ENCODE measurements around the gene NR2F1-AS1. TPM values are rescaled to one million over a fixed set of nuclear protein-coding genes. Genes with fewer than 3 reads are reported as not detected.

NR2F1-AS1 gene
- total and polyA plus RNA-seq, 2 experiments from 2014 or later: 0.59 to 4.5 TPM

DNA sequence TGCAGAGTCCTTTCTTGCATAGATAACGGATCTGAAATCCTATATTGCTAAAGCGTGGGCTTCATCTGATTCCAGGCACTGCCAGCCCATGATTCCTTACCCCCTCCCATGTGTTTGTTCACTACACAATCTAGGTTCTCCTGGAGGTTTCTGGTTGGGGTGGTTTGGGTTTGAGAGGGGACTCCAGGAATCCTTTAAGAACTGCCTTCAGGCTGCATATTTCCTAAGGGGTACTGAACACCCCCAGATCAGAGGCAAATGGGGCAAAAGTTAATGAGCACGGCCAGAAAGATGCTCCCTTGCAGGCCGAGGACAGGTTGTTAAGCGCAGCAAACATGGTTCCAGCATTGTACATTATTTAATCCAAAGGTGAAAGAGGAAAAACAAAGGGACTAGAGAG lies 11.9 kb upstream of the NR2F1-AS1 start:
- Histone ChIP-seq H4K20me1 (replicated peaks; ENCODE audit: insufficient read depth) (peaks cover 47% of the 10 kb centered on the region), H3K36me3 (ENCODE audit: insufficient read depth) (no peaks in the 10 kb centered on the region; the same call in 1 of the 2 replicates), H3K4me2 (peak overlapping the region; percentile 68; the same call in 1 of the 2 replicates), H3K4me1 (ENCODE audit: insufficient read depth) (peaks cover 37% of the 10 kb centered on the region), H3K9me2 (ENCODE audit: insufficient read depth) (no peaks in the 10 kb centered on the region), H3K4me3 (no peak overlapping the region), H3K79me2 (replicated peaks; ENCODE audit: insufficient read depth) (no peaks in the 10 kb centered on the region), H2AFZ (no peak overlapping the region), H3F3A (replicated peaks; ENCODE audit: low read depth) (peaks cover 51% of the 10 kb centered on the region), H3K27me3 (ENCODE audit: insufficient read depth) (peaks cover 100% of the 10 kb centered on the region), H3K27ac (ENCODE audit: low read depth) (no peak overlapping the region)
- Mint-ChIP-seq H3K4me3 (no peak overlapping the region), H3K36me3 (ENCODE audit: low read depth) (no peaks in the 10 kb centered on the region; the same call in 2 of the 3 replicates), H3K9me3 (peaks cover 4% of the 10 kb centered on the region; the same call in 2 of the 3 replicates), H3K4me1 (peaks cover 35% of the 10 kb centered on the region), H3K27me3 (ENCODE audit: insufficient read depth, low read depth, poor library complexity) (peaks cover 40% of the 10 kb centered on the region), H3K27ac (no peak overlapping the region)
- DNase-seq (ENCODE audit: low spot score) (no peak), ATAC-seq (no peak)
- no peak for TF ChIP-seq ZNF331 (CRISPR knock-in tag; IDR thresholded peaks at IDR 0.05; ENCODE audit: low read depth)
- TF ChIP-seq EZH2 (IDR thresholded peaks at IDR 0.05; ENCODE audit: low read depth, unreplicated experiment): peak; percentile 63

DNA sequence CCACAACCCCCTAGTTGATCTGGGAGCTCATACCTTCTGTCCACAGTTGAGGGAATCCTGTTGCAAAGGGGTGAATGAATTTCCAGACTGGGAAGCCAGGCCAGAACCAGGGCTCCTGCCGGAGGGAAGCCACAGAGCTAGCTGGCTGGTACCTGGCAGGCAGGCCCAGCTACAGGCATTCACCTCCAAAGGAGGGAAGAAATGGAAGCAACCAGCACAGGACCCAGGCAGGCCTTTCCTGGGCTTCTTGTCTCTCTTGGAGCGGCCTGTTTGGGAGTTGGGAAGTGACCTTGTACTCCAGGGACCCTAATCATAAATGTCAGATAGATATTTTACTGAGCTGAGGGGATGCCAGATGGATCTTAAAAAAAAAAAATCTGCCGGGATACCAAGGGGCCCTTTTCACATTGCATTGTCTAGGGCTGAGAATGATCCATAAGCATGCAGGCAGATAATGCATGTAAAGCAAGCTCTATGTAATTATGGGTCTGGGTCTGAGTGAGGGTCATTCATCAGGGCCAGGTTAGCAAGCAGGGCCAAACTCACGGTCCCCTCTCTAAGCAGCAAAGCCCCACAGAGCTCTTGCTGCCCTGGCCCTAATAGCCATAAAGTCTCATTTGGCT lies 10.4 kb upstream of the NR2F1-AS1 start:
- Histone ChIP-seq H3K4me3 (no peak overlapping the region), H3K27ac (ENCODE audit: low read depth) (no peak overlapping the region)
- H3K4me1 Mint-ChIP-seq: peaks cover 37% of the 10 kb centered on the region
- no peak for TF ChIP-seq CREB1 (CRISPR knock-in tag; IDR thresholded peaks at IDR 0.05; ENCODE audit: low read depth)
- no peak for TF ChIP-seq STAT1 (IDR thresholded peaks at IDR 0.05; ENCODE audit: unreplicated experiment)
- TF ChIP-seq, protein P1, sequence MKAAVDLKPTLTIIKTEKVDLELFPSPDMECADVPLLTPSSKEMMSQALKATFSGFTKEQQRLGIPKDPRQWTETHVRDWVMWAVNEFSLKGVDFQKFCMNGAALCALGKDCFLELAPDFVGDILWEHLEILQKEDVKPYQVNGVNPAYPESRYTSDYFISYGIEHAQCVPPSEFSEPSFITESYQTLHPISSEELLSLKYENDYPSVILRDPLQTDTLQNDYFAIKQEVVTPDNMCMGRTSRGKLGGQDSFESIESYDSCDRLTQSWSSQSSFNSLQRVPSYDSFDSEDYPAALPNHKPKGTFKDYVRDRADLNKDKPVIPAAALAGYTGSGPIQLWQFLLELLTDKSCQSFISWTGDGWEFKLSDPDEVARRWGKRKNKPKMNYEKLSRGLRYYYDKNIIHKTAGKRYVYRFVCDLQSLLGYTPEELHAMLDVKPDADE (IDR thresholded peaks at IDR 0.05): no peak
- TF ChIP-seq ZNF114 (CRISPR knock-in tag; IDR thresholded peaks at IDR 0.05): no peak
- no peak for TF ChIP-seq NANOG (IDR thresholded peaks at IDR 0.05; ENCODE audit: borderline replicate concordance)
- no peak for TF ChIP-seq EZH2 (IDR thresholded peaks at IDR 0.05; ENCODE audit: low read depth, unreplicated experiment)
- TF ChIP-seq, protein P2, sequence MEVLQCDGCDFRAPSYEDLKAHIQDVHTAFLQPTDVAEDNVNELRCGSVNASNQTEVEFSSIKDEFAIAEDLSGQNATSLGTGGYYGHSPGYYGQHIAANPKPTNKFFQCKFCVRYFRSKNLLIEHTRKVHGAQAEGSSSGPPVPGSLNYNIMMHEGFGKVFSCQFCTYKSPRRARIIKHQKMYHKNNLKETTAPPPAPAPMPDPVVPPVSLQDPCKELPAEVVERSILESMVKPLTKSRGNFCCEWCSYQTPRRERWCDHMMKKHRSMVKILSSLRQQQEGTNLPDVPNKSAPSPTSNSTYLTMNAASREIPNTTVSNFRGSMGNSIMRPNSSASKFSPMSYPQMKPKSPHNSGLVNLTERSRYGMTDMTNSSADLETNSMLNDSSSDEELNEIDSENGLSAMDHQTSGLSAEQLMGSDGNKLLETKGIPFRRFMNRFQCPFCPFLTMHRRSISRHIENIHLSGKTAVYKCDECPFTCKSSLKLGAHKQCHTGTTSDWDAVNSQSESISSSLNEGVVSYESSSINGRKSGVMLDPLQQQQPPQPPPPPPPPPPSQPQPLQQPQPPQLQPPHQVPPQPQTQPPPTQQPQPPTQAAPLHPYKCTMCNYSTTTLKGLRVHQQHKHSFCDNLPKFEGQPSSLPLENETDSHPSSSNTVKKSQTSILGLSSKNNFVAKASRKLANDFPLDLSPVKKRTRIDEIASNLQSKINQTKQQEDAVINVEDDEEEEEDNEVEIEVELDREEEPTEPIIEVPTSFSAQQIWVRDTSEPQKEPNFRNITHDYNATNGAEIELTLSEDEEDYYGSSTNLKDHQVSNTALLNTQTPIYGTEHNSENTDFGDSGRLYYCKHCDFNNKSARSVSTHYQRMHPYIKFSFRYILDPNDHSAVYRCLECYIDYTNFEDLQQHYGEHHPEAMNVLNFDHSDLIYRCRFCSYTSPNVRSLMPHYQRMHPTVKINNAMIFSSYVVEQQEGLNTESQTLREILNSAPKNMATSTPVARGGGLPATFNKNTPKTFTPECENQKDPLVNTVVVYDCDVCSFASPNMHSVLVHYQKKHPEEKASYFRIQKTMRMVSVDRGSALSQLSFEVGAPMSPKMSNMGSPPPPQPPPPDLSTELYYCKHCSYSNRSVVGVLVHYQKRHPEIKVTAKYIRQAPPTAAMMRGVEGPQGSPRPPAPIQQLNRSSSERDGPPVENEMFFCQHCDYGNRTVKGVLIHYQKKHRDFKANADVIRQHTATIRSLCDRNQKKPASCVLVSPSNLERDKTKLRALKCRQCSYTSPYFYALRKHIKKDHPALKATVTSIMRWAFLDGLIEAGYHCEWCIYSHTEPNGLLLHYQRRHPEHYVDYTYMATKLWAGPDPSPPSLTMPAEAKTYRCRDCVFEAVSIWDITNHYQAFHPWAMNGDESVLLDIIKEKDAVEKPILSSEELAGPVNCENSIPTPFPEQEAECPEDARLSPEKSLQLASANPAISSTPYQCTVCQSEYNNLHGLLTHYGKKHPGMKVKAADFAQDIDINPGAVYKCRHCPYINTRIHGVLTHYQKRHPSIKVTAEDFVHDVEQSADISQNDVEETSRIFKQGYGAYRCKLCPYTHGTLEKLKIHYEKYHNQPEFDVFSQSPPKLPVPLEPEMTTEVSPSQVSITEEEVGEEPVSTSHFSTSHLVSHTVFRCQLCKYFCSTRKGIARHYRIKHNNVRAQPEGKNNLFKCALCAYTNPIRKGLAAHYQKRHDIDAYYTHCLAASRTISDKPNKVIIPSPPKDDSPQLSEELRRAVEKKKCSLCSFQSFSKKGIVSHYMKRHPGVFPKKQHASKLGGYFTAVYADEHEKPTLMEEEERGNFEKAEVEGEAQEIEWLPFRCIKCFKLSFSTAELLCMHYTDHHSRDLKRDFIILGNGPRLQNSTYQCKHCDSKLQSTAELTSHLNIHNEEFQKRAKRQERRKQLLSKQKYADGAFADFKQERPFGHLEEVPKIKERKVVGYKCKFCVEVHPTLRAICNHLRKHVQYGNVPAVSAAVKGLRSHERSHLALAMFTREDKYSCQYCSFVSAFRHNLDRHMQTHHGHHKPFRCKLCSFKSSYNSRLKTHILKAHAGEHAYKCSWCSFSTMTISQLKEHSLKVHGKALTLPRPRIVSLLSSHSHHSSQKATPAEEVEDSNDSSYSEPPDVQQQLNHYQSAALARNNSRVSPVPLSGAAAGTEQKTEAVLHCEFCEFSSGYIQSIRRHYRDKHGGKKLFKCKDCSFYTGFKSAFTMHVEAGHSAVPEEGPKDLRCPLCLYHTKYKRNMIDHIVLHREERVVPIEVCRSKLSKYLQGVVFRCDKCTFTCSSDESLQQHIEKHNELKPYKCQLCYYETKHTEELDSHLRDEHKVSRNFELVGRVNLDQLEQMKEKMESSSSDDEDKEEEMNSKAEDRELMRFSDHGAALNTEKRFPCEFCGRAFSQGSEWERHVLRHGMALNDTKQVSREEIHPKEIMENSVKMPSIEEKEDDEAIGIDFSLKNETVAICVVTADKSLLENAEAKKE (CRISPR knock-in tag; IDR thresholded peaks at IDR 0.05): no peak
- TF ChIP-seq EZH2phosphoT487 (IDR thresholded peaks at IDR 0.05; ENCODE audit: unreplicated experiment): no peak
- TF ChIP-seq POLR2AphosphoS5 (IDR thresholded peaks at IDR 0.05; ENCODE audit: low read depth): no peak
- TF ChIP-seq, protein P3, sequence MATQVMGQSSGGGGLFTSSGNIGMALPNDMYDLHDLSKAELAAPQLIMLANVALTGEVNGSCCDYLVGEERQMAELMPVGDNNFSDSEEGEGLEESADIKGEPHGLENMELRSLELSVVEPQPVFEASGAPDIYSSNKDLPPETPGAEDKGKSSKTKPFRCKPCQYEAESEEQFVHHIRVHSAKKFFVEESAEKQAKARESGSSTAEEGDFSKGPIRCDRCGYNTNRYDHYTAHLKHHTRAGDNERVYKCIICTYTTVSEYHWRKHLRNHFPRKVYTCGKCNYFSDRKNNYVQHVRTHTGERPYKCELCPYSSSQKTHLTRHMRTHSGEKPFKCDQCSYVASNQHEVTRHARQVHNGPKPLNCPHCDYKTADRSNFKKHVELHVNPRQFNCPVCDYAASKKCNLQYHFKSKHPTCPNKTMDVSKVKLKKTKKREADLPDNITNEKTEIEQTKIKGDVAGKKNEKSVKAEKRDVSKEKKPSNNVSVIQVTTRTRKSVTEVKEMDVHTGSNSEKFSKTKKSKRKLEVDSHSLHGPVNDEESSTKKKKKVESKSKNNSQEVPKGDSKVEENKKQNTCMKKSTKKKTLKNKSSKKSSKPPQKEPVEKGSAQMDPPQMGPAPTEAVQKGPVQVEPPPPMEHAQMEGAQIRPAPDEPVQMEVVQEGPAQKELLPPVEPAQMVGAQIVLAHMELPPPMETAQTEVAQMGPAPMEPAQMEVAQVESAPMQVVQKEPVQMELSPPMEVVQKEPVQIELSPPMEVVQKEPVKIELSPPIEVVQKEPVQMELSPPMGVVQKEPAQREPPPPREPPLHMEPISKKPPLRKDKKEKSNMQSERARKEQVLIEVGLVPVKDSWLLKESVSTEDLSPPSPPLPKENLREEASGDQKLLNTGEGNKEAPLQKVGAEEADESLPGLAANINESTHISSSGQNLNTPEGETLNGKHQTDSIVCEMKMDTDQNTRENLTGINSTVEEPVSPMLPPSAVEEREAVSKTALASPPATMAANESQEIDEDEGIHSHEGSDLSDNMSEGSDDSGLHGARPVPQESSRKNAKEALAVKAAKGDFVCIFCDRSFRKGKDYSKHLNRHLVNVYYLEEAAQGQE (IDR thresholded peaks at IDR 0.05; ENCODE audit: unreplicated experiment): no peak

More for the DNA sequence above, 10.4 kb upstream of the NR2F1-AS1 start:
- Histone ChIP-seq H3K36me3 (ENCODE audit: insufficient read depth) (no peaks in the 10 kb centered on the region; the same call in 1 of the 2 replicates), H3K27me3 (ENCODE audit: insufficient read depth) (peaks cover 100% of the 10 kb centered on the region), H3K4me2 (no peak overlapping the region), H2AFZ (no peak overlapping the region), H3K4me1 (ENCODE audit: insufficient read depth) (peaks cover 33% of the 10 kb centered on the region), H3K79me2 (replicated peaks; ENCODE audit: insufficient read depth) (no peaks in the 10 kb centered on the region), H3F3A (replicated peaks; ENCODE audit: low read depth) (peaks cover 47% of the 10 kb centered on the region), H3K9me2 (ENCODE audit: insufficient read depth) (no peaks in the 10 kb centered on the region), H4K20me1 (replicated peaks; ENCODE audit: insufficient read depth) (peaks cover 52% of the 10 kb centered on the region)
- DNase-seq (ENCODE audit: low spot score): no peak
- Mint-ChIP-seq H3K27me3 (ENCODE audit: insufficient read depth, low read depth, poor library complexity) (peaks cover 55% of the 10 kb centered on the region), H3K36me3 (ENCODE audit: low read depth) (no peaks in the 10 kb centered on the region; the same call in 2 of the 3 replicates), H3K9me3 (peaks cover 4% of the 10 kb centered on the region; the same call in 2 of the 3 replicates), H3K27ac (no peak overlapping the region), H3K4me3 (no peak overlapping the region)
- ATAC-seq: no peak
